K562 (cell line): Measurements from ENCODE around the gene DNALI1. TPM values are rescaled to one million over a fixed set of nuclear protein-coding genes. Genes with fewer than 3 reads are reported as not detected.
A peak's percentile ranks its signal among the peaks of the same experiment; 100 is the strongest.

Experiments
- ATAC-seq: fragments of 200-7000 bp; cut with Tn5 transposase; 3 replicates; pipeline ENCODE4 v1.9.1; 2020; ENCODE audit warnings: moderate library complexity
- BruUV-seq: library from RNA; stranded (reverse); fragments of 400-500 nt; replicated peaks from 2 replicates; lab custom pipeline; 2021; lab: Mats Ljungman, UMichigan
- CTCF ChIA-PET: fragments of 300-600 bp; formaldehyde crosslinking; extraction: SDS; loops from one replicate; lab custom pipeline; 2021; ENCODE audit warnings: low intra/inter-chr PET ratio; lab: Yijun Ruan, JAX
- POLR2A ChIA-PET: fragments of 300-600, 350-650 bp; sonication (Branson Sonifier 250); formaldehyde crosslinking; extraction: SDS; loops from one replicate; lab custom pipeline; 2021; ENCODE audit warnings: antibody characterized with exemption, inconsistent platforms; lab: Yijun Ruan, JAX
- DNase-seq, 4 experiments: peaks; one replicate each; pipeline versions ENCODE4 v3.0.0 to v3.0.0-alpha.2; 2011 to 2018; ENCODE audit warnings: low spot score in 3 of 4, mixed read lengths in 3 of 4; ENCODE audit errors: extremely low read depth in 1 of 4
- FAIRE-seq: peaks from 2 replicates; lab custom pipeline; 2011; peaks lifted over from hg19 to GRCh38; lab: Jason Lieb, UNC
- H2AFZ ChIP-seq: 2 replicates; pipeline ENCODE4 v1.6.0; 2011; ENCODE audit warnings: low read depth, low read length, control low read depth, inconsistent platforms
- H3K27ac ChIP-seq: fragments of 200-600 bp; 3 replicates; pipeline ENCODE4 v1.8.0; 2011; ENCODE audit warnings: low read depth, mild to moderate bottlenecking, control low read depth, inconsistent platforms, low read length, moderate library complexity, mixed read lengths; ENCODE audit errors: extremely low read depth
- H3K27me3 ChIP-seq, 2 experiments: fragments of 300-600 bp in 1 of 2; 2 replicates in 1 of 2; 3 replicates in 1 of 2; pipeline versions ENCODE4 v1.6.0 to v1.8.0; 2011; ENCODE audit warnings: inconsistent platforms in 2 of 2, low read length in 2 of 2, mild to moderate bottlenecking in 1 of 2, mixed read lengths in 1 of 2, moderate library complexity in 1 of 2; ENCODE audit not compliant: control insufficient read depth in 2 of 2, insufficient read depth in 2 of 2
- H3K36me3 ChIP-seq: fragments of 300-600 bp; 3 replicates; pipeline ENCODE4 v1.8.0; 2011; ENCODE audit warnings: mild to moderate bottlenecking, low read length, inconsistent platforms; ENCODE audit not compliant: control insufficient read depth, insufficient read depth
- H3K4me1 ChIP-seq, 2 experiments: fragments of 200-600 bp in 1 of 2; replicated peaks in 1 of 2; 2 replicates in 1 of 2; 3 replicates in 1 of 2; pipeline versions ENCODE4 v1.5.1 to v1.8.0; 2011; ENCODE audit warnings: inconsistent platforms in 2 of 2, low read length in 2 of 2, mild to moderate bottlenecking in 1 of 2, mixed read lengths in 1 of 2, moderate library complexity in 1 of 2; ENCODE audit not compliant: control insufficient read depth in 2 of 2, insufficient read depth in 2 of 2
- H3K4me2 ChIP-seq: 2 replicates; pipeline ENCODE4 v1.6.1; 2011; ENCODE audit warnings: low read length, control low read depth, inconsistent platforms, mixed read lengths; ENCODE audit not compliant: insufficient read depth
- H3K4me3 ChIP-seq: fragments of 200-600 bp; sonication (generic), shearing (Covaris generic); 2 replicates; pipeline ENCODE4 v1.5.1; 2016; ENCODE audit warnings: control low read depth, inconsistent platforms
- H3K79me2 ChIP-seq: fragments of 200-600 bp; 3 replicates; pipeline ENCODE4 v1.8.0; 2011; ENCODE audit warnings: low read length, inconsistent platforms; ENCODE audit not compliant: control insufficient read depth, insufficient read depth
- H3K9ac ChIP-seq, 2 experiments: 2 replicates each; pipeline versions ENCODE4 v1.6.0 to v1.6.1; 2011; ENCODE audit warnings: low read depth in 2 of 2, low read length in 2 of 2, control low read depth in 1 of 2, inconsistent platforms in 1 of 2, mild to moderate bottlenecking in 1 of 2, mixed read lengths in 1 of 2; ENCODE audit not compliant: insufficient read depth in 1 of 2
- H3K9me1 ChIP-seq: one replicate; pipeline ENCODE4 v1.6.0; 2011; ENCODE audit warnings: inconsistent platforms, mild to moderate bottlenecking, low read length, moderate library complexity; ENCODE audit not compliant: control insufficient read depth, insufficient read depth
- H3K9me3 ChIP-seq: replicated peaks from 2 replicates; pipeline ENCODE4 v1.5.1; 2011; ENCODE audit warnings: low read depth, low read length, inconsistent platforms; ENCODE audit not compliant: control insufficient read depth, insufficient read depth
- H4K20me1 ChIP-seq: replicated peaks from 2 replicates; pipeline ENCODE4 v1.6.1; 2011; ENCODE audit warnings: low read length, inconsistent platforms, mixed read lengths; ENCODE audit not compliant: control insufficient read depth, insufficient read depth
- ATF1 ChIP-seq, 2 experiments: fragments of 450-650 bp in 1 of 2; IDR thresholded peaks; 2 replicates each; pipeline ENCODE4 v1.6.1; 2016; ENCODE audit warnings: missing compliant biosample characterization in 1 of 2, missing genetic modification characterization in 1 of 2
- HOXB6 ChIP-seq: fragments of 250-450 bp; sonication (Bioruptor Pico); IDR thresholded peaks from 2 replicates; pipeline ENCODE4 v1.5.1; 2022; ENCODE audit warnings: mild to moderate bottlenecking, borderline replicate concordance
- MYC ChIP-seq, 2 experiments: fragments of 250-450 bp in 1 of 2; sonication (Bioruptor Pico) in 1 of 2; IDR thresholded peaks; 2 replicates each; pipeline versions ENCODE4 v1.5.1 to v1.6.1; 2012 to 2021; ENCODE audit warnings: low read depth in 2 of 2, borderline replicate concordance in 1 of 2, improper control_type of control experiment in 1 of 2, low read length in 1 of 2, mild to moderate bottlenecking in 1 of 2, moderate library complexity in 1 of 2
- NCOA6 ChIP-seq: fragments of 450-650 bp; IDR thresholded peaks from 2 replicates; pipeline ENCODE4 v1.6.1; 2017; ENCODE audit warnings: mild to moderate bottlenecking
- NFXL1 ChIP-seq: fragments of 450-650 bp; formaldehyde crosslinking; IDR thresholded peaks from 2 replicates; pipeline ENCODE4 v1.4.0; 2021; ENCODE audit warnings: mild to moderate bottlenecking
- RFX7 ChIP-seq: fragments of 250-450 bp; sonication (Bioruptor Pico); IDR thresholded peaks from 2 replicates; pipeline ENCODE4 v1.5.1; 2021; ENCODE audit warnings: mild to moderate bottlenecking
- TSC22D4 ChIP-seq: fragments of 450-650 bp; IDR thresholded peaks from 2 replicates; pipeline ENCODE4 v1.6.1; 2016; ENCODE audit warnings: missing genetic modification characterization, missing biosample characterization, control low read depth
- U2AF1 ChIP-seq: fragments of 200-400 bp; formaldehyde crosslinking; optimal IDR thresholded peaks from 2 replicates; pipeline ENCODE3; 2017; ENCODE audit warnings: mild to moderate bottlenecking, low read depth, low read length, moderate library complexity
- ZEB2 ChIP-seq: fragments of 450-650 bp; IDR thresholded peaks from 2 replicates; pipeline ENCODE4 v1.6.1; 2016
- ZNF197 ChIP-seq: fragments of 200-800 bp; sonication (Bioruptor generic); IDR thresholded peaks from 2 replicates; pipeline ENCODE4 v1.6.1; 2016; ENCODE audit warnings: low read depth, missing genetic modification characterization, missing compliant biosample characterization
- ZNF717 ChIP-seq: fragments of 250-450 bp; sonication (Bioruptor Pico); IDR thresholded peaks from 2 replicates; pipeline ENCODE4 v1.5.0; 2021
- WGBS: fragments of 100-300 bp; shearing (Covaris generic); methylation state at CpG from one replicate; pipeline ENCODE4 v1.1.6; 2016; ENCODE audit warnings: low coverage, mixed read lengths; ENCODE audit not compliant: insufficient coverage; ENCODE audit errors: missing lambda C conversion rate; 5-methylcytosine and 5-hydroxymethylcytosine counted together
- in situ Hi-C: fragments of 300-500 bp; cut with MboI; formaldehyde crosslinking; loops from 4 replicates; pipeline ENCODE4 v1.15.0; 2018; ENCODE audit warnings: inconsistent platforms, mixed read lengths
- intact Hi-C: fragments of 100-400 bp; cut with micrococcal nuclease; formaldehyde crosslinking; loops from 2 replicates; pipeline ENCODE4 v1.14.2; 2022
- polyA plus RNA-seq, 8 experiments: library from polyadenylated mRNA; depleted of rRNA in 4 of 8; stranded (reverse) in 5 of 8; unstranded in 3 of 8; fragments of >200 nt; fragmentation: Nextera tagmentation in 2 of 8; fragmentation: Illumina TruSeq in 1 of 8; extraction: Ambion mirVana in 2 of 8; extraction: Trizol in 1 of 8; gene quantifications; 2 replicates each; pipeline versions ENCODE4 v1.2.1 to v1.2.3, GENCODE V29; 2011 to 2014; ENCODE audit warnings: inconsistent platforms in 1 of 8, missing spikeins in 1 of 8
- total RNA-seq, 7 experiments: library from RNA; depleted of rRNA in 6 of 7; stranded (reverse); fragments of >200 nt in 6 of 7; fragmentation: Illumina TruSeq in 2 of 7; extraction: Trizol in 2 of 7; gene quantifications; 2 replicates each; pipeline versions ENCODE4 v1.2.1 to v1.2.3, GENCODE V29; 2011 to 2021; ENCODE audit warnings: low replicate concordance in 1 of 7
- TF ChIP-seq, protein P1 (sequence below): IDR thresholded peaks from 2 replicates; pipeline ENCODE4 v1.6.1; 2012; ENCODE audit warnings: low read depth, low read length, improper control_type of control experiment, borderline replicate concordance
- TF ChIP-seq, protein P2 (sequence below): sonication (generic); formaldehyde crosslinking; IDR thresholded peaks from 2 replicates; pipeline ENCODE4 v1.8.1; 2023; ENCODE audit warnings: mild to moderate bottlenecking, missing genetic modification reagents, moderate library complexity
- TF ChIP-seq, protein P3 (sequence below): IDR thresholded peaks from 2 replicates; pipeline ENCODE4 v1.6.1; 2016; ENCODE audit warnings: missing genetic modification characterization, missing compliant biosample characterization
- TF ChIP-seq, protein P4 (sequence below): fragments of 450-650 bp; formaldehyde crosslinking; IDR thresholded peaks from 2 replicates; pipeline ENCODE4 v1.4.0; 2020; ENCODE audit warnings: mild to moderate bottlenecking, moderate library complexity

DNALI1 gene
- total and polyA plus RNA-seq, 9 of the 15 experiments (the other 6 are each of a cell fraction or from before 2014, with no cell fraction given), result 0.87 to 5.6 (median 1.2) TPM

DNA sequence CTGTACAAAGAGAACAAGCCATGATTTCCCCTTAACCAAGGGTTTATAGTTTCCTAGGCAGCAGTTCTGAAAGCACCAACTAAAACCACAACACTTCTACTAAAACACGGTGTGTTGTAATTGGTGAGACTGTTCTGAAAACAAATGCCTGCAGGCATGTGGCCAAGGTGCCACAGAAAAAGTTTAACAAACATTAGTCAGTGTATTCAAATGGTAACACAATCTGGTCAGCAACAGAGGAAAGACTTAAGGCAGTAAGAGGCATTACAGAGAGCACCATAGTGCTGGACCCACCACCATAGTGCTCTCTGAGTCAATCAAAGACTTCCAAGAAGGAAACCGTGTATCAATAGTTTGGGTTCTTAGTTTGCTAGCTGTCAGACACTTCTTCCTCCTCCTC is 19.4 kb upstream of the DNALI1 start:
- FAIRE-seq (no peak), ATAC-seq (no peak), DNase-seq (no peak)
- H2AFZ ChIP-seq, result no peak overlapping the region
- no peaks in the 10 kb centered on the region for H3K9me3 ChIP-seq
- peaks cover 67% of the 10 kb centered on the region for H3K36me3 ChIP-seq
- H3K9ac ChIP-seq, result no peak overlapping the region
- CTCF ChIA-PET, result no interaction called here
- TSS peak; percentile 26 for BruUV-seq
- H4K20me1 ChIP-seq, result no peaks in the 10 kb centered on the region
- POLR2A ChIA-PET, result interaction anchor here (0.6 to 1.9 kb wide), 2 partner anchors 13 to 15 kb away, joined by 3 to 5 read pairs; no protein-coding TSS in a partner anchor
- H3K4me2 ChIP-seq, result no peak overlapping the region
- no peak for TF ChIP-seq TSC22D4 (tag)
- no peak for TF ChIP-seq ZEB2
- TF ChIP-seq, protein P1, sequence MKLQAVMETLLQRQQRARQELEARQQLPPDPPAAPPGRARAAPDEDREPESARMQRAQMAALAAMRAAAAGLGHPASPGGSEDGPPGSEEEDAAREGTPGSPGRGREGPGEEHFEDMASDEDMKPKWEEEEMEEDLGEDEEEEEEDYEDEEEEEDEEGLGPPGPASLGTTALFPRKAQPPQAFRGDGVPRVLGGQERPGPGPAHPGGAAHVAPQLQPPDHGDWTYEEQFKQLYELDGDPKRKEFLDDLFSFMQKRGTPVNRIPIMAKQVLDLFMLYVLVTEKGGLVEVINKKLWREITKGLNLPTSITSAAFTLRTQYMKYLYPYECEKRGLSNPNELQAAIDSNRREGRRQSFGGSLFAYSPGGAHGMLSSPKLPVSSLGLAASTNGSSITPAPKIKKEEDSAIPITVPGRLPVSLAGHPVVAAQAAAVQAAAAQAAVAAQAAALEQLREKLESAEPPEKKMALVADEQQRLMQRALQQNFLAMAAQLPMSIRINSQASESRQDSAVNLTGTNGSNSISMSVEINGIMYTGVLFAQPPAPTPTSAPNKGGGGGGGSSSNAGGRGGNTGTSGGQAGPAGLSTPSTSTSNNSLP, result no peak
- TF ChIP-seq ATF1 (CRISPR knock-in tag; IDR thresholded peaks at IDR 0.05), result no peak
- no peak for TF ChIP-seq ATF1 (tag; IDR thresholded peaks at IDR 0.05)
- TF ChIP-seq NCOA6, result no peak
- no peak for TF ChIP-seq NFXL1
- TF ChIP-seq, protein P2, sequence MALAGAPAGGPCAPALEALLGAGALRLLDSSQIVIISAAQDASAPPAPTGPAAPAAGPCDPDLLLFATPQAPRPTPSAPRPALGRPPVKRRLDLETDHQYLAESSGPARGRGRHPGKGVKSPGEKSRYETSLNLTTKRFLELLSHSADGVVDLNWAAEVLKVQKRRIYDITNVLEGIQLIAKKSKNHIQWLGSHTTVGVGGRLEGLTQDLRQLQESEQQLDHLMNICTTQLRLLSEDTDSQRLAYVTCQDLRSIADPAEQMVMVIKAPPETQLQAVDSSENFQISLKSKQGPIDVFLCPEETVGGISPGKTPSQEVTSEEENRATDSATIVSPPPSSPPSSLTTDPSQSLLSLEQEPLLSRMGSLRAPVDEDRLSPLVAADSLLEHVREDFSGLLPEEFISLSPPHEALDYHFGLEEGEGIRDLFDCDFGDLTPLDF (CRISPR knock-in tag), result no peak
- no peak for TF ChIP-seq MYC (IDR thresholded peaks at IDR 0.05; ENCODE audit: low read depth, low read length)
- no peak for TF ChIP-seq MYC (CRISPR knock-in tag; IDR thresholded peaks at IDR 0.05; ENCODE audit: borderline replicate concordance, low read depth)
- no peak for TF ChIP-seq U2AF1
- no peak for TF ChIP-seq ZNF717 (CRISPR knock-in tag)
- TF ChIP-seq RFX7 (CRISPR knock-in tag), result no peak
- TF ChIP-seq, protein P3, sequence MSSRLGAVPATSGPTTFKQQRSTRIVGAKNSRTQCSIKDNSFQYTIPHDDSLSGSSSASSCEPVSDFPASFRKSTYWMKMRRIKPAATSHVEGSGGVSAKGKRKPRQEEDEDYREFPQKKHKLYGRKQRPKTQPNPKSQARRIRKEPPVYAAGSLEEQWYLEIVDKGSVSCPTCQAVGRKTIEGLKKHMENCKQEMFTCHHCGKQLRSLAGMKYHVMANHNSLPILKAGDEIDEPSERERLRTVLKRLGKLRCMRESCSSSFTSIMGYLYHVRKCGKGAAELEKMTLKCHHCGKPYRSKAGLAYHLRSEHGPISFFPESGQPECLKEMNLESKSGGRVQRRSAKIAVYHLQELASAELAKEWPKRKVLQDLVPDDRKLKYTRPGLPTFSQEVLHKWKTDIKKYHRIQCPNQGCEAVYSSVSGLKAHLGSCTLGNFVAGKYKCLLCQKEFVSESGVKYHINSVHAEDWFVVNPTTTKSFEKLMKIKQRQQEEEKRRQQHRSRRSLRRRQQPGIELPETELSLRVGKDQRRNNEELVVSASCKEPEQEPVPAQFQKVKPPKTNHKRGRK (tag), result no peak
- TF ChIP-seq HOXB6, result no peak
- no peak for TF ChIP-seq ZNF197 (CRISPR knock-in tag)
- TF ChIP-seq, protein P4, sequence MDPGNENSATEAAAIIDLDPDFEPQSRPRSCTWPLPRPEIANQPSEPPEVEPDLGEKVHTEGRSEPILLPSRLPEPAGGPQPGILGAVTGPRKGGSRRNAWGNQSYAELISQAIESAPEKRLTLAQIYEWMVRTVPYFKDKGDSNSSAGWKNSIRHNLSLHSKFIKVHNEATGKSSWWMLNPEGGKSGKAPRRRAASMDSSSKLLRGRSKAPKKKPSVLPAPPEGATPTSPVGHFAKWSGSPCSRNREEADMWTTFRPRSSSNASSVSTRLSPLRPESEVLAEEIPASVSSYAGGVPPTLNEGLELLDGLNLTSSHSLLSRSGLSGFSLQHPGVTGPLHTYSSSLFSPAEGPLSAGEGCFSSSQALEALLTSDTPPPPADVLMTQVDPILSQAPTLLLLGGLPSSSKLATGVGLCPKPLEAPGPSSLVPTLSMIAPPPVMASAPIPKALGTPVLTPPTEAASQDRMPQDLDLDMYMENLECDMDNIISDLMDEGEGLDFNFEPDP (CRISPR knock-in tag), result no peak
- 64% methylated on average over 2 of the region's 2 CpGs for WGBS
- no peaks in the 10 kb centered on the region for H3K79me2 ChIP-seq
- H3K4me3 ChIP-seq, result no peak overlapping the region
- H3K27ac ChIP-seq, result no peak overlapping the region
- intact Hi-C loops (no loop called here), in situ Hi-C loops (no loop called here)
- H3K9me1 ChIP-seq, result no peaks in the 10 kb centered on the region
- no peaks in the 10 kb centered on the region for H3K27me3 ChIP-seq
- peaks cover 0 to 2% of the 10 kb centered on the region in 2 experiments; a peak in 1 of 5 replicates for H3K4me1 ChIP-seq
